HG03139 (cell line): ENCODE data around the gene IL1F10.

Experiments used
- ATAC-seq: cut with Tn5 transposase; IDR thresholded peaks from one replicate; pipeline ENCODE4 v1.9.1; 2021; ENCODE audit not compliant: unreplicated experiment

Gene IL1F10

GRCh38 chr2:113058998-113059960 is 8.5 kb upstream of the IL1F10 start, which contains the start of gene IL36RN:
TSS of gene IL36RN (plus strand) at chr2:113059198. CDS start at chr2:113059439, 241 bp downstream.
- no peak for ATAC-seq

GRCh38 chr2:113060396-113060795 is 7.4 kb upstream of the IL1F10 start:
- no peak for ATAC-seq

- no peak for ATAC-seq
These were observed 7.0 kb upstream of the IL1F10 start for GRCh38 chr2:113060796-113061195.

GRCh38 chr2:113061241-113061640 is 6.5 kb upstream of the IL1F10 start:
- ATAC-seq, result no peak

GRCh38 chr2:113061896-113062770 is 5.6 kb upstream of the IL1F10 start:
- no peak for ATAC-seq

- no peak for ATAC-seq
These were observed 3.5 kb upstream of the IL1F10 start for GRCh38 chr2:113064281-113064680.

GRCh38 chr2:113064898-113065297 is 2.9 kb upstream of the IL1F10 start:
- ATAC-seq, result no peak

- no peak for ATAC-seq
These were observed 479 bp downstream of the IL1F10 start for GRCh38 chr2:113068249-113068648.

GRCh38 chr2:113068706-113069485 is 1.1 kb downstream of the IL1F10 start:
- no peak for ATAC-seq

- ATAC-seq, result no peak
These were observed 2.2 kb downstream of the IL1F10 start for GRCh38 chr2:113069676-113070605.

- ATAC-seq, result no peak
These were observed 2.8 kb downstream of the IL1F10 start for GRCh38 chr2:113070606-113070975.

- no peak for ATAC-seq
These were observed 4.8 kb downstream of the IL1F10 start for GRCh38 chr2:113072584-113072983.

- no peak for ATAC-seq
These were observed 5.6 kb downstream of the IL1F10 start for GRCh38 chr2:113073325-113073834.

- ATAC-seq, result no peak
These were observed 7.3 kb downstream of the IL1F10 start for GRCh38 chr2:113075030-113075429.

- ATAC-seq, result no peak
These were observed 7.8 kb downstream of the IL1F10 start for GRCh38 chr2:113075600-113075999.

- no peak for ATAC-seq
These were observed 9.3 kb downstream of the IL1F10 start for GRCh38 chr2:113076954-113077669.

GRCh38 chr2:113077921-113078320 is 10.2 kb downstream of the IL1F10 start:
- ATAC-seq, result no peak

GRCh38 chr2:113078350-113078839 is 10.6 kb downstream of the IL1F10 start:
- ATAC-seq, result no peak

GRCh38 chr2:113079131-113079530 is 11.4 kb downstream of the IL1F10 start:
- no peak for ATAC-seq
